ENCODE measurements around the gene KLHL35.

DNA sequence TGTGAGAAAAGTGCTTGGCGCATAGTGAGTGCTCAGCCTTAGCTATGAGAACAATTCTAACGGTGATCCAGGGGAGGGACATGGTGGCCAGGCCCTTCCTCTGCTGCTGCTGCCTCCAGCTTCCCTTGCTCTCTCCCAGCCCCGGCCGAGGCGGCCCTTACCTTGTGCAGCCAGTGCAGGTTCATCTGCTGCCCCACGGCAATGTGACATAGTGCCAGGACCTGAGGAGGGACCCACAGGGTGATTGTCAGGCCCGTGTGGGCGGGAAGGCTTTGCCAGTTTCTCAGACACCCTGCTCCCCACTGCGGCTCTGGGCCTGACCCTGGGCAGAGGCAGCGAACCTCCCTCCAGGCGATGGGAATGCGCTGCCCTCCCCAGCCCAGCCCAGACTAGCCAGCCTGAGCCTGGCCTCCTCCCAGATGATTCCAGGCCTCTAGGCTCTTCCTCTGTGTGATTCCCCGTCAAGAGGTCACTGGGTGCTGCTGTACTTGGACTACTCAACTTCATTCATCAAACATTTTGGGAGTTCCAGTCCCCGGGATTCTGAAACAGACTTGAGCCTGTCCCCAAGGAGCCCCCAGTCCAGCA, 23.7 kb upstream of the KLHL35 start:
- TF ChIP-seq, protein P1, sequence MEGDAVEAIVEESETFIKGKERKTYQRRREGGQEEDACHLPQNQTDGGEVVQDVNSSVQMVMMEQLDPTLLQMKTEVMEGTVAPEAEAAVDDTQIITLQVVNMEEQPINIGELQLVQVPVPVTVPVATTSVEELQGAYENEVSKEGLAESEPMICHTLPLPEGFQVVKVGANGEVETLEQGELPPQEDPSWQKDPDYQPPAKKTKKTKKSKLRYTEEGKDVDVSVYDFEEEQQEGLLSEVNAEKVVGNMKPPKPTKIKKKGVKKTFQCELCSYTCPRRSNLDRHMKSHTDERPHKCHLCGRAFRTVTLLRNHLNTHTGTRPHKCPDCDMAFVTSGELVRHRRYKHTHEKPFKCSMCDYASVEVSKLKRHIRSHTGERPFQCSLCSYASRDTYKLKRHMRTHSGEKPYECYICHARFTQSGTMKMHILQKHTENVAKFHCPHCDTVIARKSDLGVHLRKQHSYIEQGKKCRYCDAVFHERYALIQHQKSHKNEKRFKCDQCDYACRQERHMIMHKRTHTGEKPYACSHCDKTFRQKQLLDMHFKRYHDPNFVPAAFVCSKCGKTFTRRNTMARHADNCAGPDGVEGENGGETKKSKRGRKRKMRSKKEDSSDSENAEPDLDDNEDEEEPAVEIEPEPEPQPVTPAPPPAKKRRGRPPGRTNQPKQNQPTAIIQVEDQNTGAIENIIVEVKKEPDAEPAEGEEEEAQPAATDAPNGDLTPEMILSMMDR (IDR thresholded peaks at IDR 0.05; ENCODE audit: low read depth, low read length, poor library complexity, severe bottlenecking): no peak
- TF ChIP-seq EZH2phosphoT487 (IDR thresholded peaks at IDR 0.05; ENCODE audit: borderline replicate concordance, low read length): no peak
